ENCODE results near the gene TTC22.

TTC22 gene

DNA sequence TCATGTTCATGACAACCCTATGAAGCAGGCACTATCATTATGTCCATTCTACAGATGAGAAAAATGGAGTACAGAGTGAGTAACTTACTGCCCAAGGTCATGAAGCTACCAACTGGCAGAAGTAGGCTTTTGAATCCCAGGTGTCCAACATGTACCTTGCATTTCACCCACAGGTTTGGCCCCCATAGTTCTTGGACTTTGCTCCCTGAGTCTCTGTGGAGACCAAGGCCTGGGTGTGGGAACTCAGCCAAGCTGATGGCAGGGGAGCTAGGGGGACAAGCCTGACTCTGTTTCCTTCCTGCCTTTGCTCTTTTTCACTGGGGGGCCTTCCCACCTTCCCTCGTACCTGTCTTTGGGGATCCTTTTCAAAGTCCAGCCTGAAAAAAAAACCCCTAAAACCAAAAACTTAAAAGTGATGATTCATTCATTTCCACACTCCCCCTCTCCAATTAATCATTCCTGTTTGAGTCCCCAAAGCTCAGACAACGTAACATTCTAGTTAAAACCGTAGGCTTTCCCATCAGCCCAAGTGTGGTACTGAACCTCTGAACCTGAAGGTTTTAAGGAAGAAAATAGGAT lies 8.5 kb upstream of the TTC22 start:
- Histone ChIP-seq H3K4me1 (ENCODE audit: insufficient read depth, low read length, severe bottlenecking) (no peaks in the 10 kb centered on the region), H3K27ac (ENCODE audit: low read depth, low read length, poor library complexity, severe bottlenecking) (no peak overlapping the region), H3K9me2 (ENCODE audit: low read depth, low read length) (no peaks in the 10 kb centered on the region), H3K9me3 (ENCODE audit: low read length) (no peaks in the 10 kb centered on the region), H3K36me3 (ENCODE audit: insufficient read depth, low read length) (no peaks in the 10 kb centered on the region), H3K79me2 (ENCODE audit: insufficient read depth, low read length) (no peaks in the 10 kb centered on the region), H3F3A (ENCODE audit: insufficient read depth, low read length) (no peaks in the 10 kb centered on the region), H3K9ac (ENCODE audit: low read length) (no peak overlapping the region), H3K27me3 (ENCODE audit: insufficient read depth, low read length) (no peaks in the 10 kb centered on the region), H3K4me2 (ENCODE audit: low read length) (no peak overlapping the region), H2AFZ (ENCODE audit: low read length) (no peak overlapping the region), H4K20me1 (ENCODE audit: insufficient read depth, low read length) (no peaks in the 10 kb centered on the region), H3K4me3 (ENCODE audit: low read depth, low read length, poor library complexity, severe bottlenecking) (no peak overlapping the region)
- no peak for TF ChIP-seq EZH2 (IDR thresholded peaks at IDR 0.05; ENCODE audit: borderline replicate concordance, low read length)
- TF ChIP-seq, protein P1, sequence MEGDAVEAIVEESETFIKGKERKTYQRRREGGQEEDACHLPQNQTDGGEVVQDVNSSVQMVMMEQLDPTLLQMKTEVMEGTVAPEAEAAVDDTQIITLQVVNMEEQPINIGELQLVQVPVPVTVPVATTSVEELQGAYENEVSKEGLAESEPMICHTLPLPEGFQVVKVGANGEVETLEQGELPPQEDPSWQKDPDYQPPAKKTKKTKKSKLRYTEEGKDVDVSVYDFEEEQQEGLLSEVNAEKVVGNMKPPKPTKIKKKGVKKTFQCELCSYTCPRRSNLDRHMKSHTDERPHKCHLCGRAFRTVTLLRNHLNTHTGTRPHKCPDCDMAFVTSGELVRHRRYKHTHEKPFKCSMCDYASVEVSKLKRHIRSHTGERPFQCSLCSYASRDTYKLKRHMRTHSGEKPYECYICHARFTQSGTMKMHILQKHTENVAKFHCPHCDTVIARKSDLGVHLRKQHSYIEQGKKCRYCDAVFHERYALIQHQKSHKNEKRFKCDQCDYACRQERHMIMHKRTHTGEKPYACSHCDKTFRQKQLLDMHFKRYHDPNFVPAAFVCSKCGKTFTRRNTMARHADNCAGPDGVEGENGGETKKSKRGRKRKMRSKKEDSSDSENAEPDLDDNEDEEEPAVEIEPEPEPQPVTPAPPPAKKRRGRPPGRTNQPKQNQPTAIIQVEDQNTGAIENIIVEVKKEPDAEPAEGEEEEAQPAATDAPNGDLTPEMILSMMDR (IDR thresholded peaks at IDR 0.05; ENCODE audit: low read length): no peak

DNA sequence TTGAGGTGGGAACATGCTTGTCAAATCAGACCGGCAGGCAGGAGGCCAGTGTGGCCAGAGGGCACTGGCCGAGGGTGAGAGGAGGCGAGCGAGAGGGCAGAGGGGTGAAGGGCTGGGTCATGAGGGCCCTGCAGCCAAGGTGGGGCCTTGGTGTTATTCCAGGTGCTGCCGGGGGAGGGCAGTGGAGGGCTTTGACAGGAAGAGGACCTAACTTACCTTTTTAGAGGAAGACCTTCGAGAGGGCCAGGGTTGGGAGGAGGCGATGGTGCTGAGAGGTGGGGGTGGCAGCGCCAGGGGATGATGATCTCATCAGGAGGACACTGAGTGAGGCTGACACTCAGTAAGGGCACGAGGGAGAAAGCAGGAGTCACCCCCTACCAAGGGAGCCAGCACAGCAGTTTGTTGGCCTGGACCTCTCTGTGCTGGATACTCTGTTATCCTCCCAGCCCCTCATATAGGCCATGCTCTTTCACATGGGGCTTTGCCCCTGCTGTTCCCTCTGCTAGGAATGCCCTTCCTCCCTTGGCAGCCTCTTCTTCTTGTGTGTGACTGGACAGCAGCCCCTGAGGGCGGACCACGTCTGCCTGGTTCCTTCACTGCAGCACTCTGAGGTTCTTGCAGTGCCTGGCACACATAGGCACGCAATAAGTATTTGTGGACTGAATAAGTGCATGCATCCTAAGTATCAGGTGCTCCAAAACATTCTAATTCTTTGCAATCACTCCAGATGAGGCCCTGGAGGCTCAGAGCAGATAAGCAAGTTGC lies 7.5 kb upstream of the TTC22 start:
- no peak overlapping the region for H3K27ac ChIP-seq (ENCODE audit: low read depth, low read length, poor library complexity, severe bottlenecking)
- no peak overlapping the region for H3K4me2 ChIP-seq (ENCODE audit: low read length)
- H3K36me3 ChIP-seq (ENCODE audit: insufficient read depth, low read length): no peaks in the 10 kb centered on the region
- H3K79me2 ChIP-seq (ENCODE audit: insufficient read depth, low read length): no peaks in the 10 kb centered on the region
- no peaks in the 10 kb centered on the region for H3K9me2 ChIP-seq (ENCODE audit: low read depth, low read length)
- no peaks in the 10 kb centered on the region for H3F3A ChIP-seq (ENCODE audit: insufficient read depth, low read length)
- H4K20me1 ChIP-seq (ENCODE audit: insufficient read depth, low read length): no peaks in the 10 kb centered on the region
- H3K27me3 ChIP-seq (ENCODE audit: insufficient read depth, low read length): no peaks in the 10 kb centered on the region
- no peaks in the 10 kb centered on the region for H3K9me3 ChIP-seq (ENCODE audit: low read length)
- H3K9ac ChIP-seq (ENCODE audit: low read length): no peak overlapping the region
- no peak overlapping the region for H3K4me3 ChIP-seq (ENCODE audit: low read depth, low read length, poor library complexity, severe bottlenecking)
- H3K4me1 ChIP-seq (ENCODE audit: insufficient read depth, low read length, severe bottlenecking): no peaks in the 10 kb centered on the region
- TF ChIP-seq, protein P1 (IDR thresholded peaks at IDR 0.05; ENCODE audit: low read length): no peak; the same call in 1 of the 2 replicates
- TF ChIP-seq EZH2 (IDR thresholded peaks at IDR 0.05; ENCODE audit: borderline replicate concordance, low read length): no peak
- H2AFZ ChIP-seq (ENCODE audit: low read length): no peak overlapping the region

DNA sequence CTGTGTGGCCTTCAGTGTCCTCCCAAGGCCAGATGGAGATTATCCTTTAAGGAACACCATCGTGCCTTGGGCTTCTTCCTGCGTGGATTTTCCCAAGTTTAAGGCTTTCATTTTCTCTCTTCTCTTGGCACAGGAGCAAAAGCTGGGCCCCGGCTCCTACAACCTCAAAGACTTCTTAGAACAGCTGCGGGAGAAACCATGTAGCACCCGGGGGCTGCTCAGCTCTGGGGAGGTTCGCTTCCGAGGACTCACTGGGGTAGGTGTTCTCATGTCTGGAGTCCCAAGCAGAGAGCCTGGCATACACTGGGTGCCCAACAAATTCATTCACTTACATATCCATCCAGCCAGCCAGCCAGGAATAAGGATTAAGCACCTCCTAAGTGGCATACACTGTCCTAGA lies 6.6 kb upstream of the TTC22 start:
- no peak overlapping the region for H3K4me2 ChIP-seq (ENCODE audit: low read length)
- no peaks in the 10 kb centered on the region for H3K79me2 ChIP-seq (ENCODE audit: insufficient read depth, low read length)
- H3K4me1 ChIP-seq (ENCODE audit: insufficient read depth, low read length, severe bottlenecking): no peaks in the 10 kb centered on the region
- H3K27me3 ChIP-seq (ENCODE audit: insufficient read depth, low read length): peaks cover 5% of the 10 kb centered on the region; the same call in 1 of the 2 replicates
- no peaks in the 10 kb centered on the region for H3K36me3 ChIP-seq (ENCODE audit: insufficient read depth, low read length)
- H3K9me3 ChIP-seq (ENCODE audit: low read length): no peaks in the 10 kb centered on the region
- H3K27ac ChIP-seq (ENCODE audit: low read depth, low read length, poor library complexity, severe bottlenecking): no peak overlapping the region
- H3K9me2 ChIP-seq (ENCODE audit: low read depth, low read length): no peaks in the 10 kb centered on the region
- H3K4me3 ChIP-seq (ENCODE audit: low read depth, low read length, poor library complexity, severe bottlenecking): no peak overlapping the region
- no peaks in the 10 kb centered on the region for H3F3A ChIP-seq (ENCODE audit: insufficient read depth, low read length)
- no peak for TF ChIP-seq EZH2 (IDR thresholded peaks at IDR 0.05; ENCODE audit: borderline replicate concordance, low read length)
- TF ChIP-seq, protein P1 (IDR thresholded peaks at IDR 0.05; ENCODE audit: low read length): no peak
- no peak overlapping the region for H2AFZ ChIP-seq (ENCODE audit: low read length)
- H3K9ac ChIP-seq (ENCODE audit: low read length): no peak overlapping the region
- H4K20me1 ChIP-seq (ENCODE audit: insufficient read depth, low read length): no peaks in the 10 kb centered on the region
